GM12865 (cell line): ENCODE measurements around the gene PXDN.

Source experiments
- DNase-seq: peaks from one replicate; pipeline ENCODE4 v3.0.0; 2010; ENCODE audit warnings: low read depth
- H3K4me3 ChIP-seq: 2 replicates; pipeline ENCODE4 v1.5.1; 2011; ENCODE audit warnings: mild to moderate bottlenecking, low read depth, low read length, control low read depth
- TF ChIP-seq, protein P1 (sequence below): IDR thresholded peaks from 2 replicates; pipeline ENCODE4 v1.5.1; 2011; ENCODE audit warnings: low read length, control low read depth, low read depth, inconsistent platforms; ENCODE audit not compliant: insufficient read depth; ENCODE audit errors: missing control alignments

PXDN gene

DNA sequence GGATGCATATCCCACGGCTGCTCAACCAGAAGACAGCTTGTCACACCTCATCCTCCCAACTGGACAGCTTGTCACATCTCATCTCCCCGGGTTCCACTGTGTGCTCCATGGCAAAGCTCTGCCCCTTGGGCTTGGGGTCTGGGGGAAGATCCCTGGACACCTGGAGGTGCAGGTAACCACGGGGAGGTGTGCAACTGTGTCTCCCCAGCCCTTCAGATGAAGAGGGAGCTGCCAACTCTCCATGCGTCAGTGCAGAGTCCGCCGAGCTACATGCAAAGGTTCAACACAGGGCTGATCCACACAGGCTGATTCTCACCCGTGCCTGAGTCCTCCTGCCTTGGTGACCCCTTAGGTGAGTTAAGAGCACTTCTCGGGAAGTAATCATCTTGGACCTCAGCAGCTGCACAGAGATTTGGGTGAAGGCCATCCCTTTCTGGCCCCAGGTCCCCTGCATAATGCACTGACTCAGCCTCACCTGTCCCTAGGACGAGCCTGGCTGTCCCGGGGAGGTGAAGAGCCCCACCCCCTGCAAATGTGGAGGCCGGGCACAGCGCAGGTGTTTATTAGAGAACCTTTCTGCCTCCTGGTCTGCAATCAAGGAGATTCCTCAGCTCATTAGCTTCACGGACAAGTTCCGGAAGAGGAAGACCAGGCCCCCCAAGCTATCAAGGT lies 157.9 kb downstream of the PXDN start:
- H3K4me3 ChIP-seq: no peak overlapping the region
- TF ChIP-seq, protein P1, sequence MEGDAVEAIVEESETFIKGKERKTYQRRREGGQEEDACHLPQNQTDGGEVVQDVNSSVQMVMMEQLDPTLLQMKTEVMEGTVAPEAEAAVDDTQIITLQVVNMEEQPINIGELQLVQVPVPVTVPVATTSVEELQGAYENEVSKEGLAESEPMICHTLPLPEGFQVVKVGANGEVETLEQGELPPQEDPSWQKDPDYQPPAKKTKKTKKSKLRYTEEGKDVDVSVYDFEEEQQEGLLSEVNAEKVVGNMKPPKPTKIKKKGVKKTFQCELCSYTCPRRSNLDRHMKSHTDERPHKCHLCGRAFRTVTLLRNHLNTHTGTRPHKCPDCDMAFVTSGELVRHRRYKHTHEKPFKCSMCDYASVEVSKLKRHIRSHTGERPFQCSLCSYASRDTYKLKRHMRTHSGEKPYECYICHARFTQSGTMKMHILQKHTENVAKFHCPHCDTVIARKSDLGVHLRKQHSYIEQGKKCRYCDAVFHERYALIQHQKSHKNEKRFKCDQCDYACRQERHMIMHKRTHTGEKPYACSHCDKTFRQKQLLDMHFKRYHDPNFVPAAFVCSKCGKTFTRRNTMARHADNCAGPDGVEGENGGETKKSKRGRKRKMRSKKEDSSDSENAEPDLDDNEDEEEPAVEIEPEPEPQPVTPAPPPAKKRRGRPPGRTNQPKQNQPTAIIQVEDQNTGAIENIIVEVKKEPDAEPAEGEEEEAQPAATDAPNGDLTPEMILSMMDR: no peak
- no peak for DNase-seq

DNA sequence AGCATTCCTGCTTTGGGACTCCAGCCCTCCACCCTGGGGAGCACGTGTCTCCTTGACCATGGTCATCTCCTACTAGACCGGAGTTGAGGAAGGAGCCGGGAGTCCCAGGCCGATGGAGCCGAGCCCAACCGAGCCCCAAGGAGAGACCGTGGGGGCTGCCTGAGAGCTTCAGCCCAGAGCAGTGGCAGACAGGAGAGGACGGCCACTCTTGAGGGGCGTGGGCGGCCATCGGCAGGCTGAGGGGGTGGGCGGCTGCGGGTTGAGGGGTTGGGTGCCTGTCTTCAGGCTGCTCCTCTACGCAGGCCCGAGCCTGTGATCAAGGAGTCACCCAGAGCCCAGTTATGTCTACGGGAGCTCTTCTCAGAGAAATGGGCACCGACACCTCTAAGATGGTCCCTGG lies 158.7 kb downstream of the PXDN start:
- DNase-seq: no peak
- H3K4me3 ChIP-seq: no peak overlapping the region
- TF ChIP-seq, protein P1: no peak

DNA sequence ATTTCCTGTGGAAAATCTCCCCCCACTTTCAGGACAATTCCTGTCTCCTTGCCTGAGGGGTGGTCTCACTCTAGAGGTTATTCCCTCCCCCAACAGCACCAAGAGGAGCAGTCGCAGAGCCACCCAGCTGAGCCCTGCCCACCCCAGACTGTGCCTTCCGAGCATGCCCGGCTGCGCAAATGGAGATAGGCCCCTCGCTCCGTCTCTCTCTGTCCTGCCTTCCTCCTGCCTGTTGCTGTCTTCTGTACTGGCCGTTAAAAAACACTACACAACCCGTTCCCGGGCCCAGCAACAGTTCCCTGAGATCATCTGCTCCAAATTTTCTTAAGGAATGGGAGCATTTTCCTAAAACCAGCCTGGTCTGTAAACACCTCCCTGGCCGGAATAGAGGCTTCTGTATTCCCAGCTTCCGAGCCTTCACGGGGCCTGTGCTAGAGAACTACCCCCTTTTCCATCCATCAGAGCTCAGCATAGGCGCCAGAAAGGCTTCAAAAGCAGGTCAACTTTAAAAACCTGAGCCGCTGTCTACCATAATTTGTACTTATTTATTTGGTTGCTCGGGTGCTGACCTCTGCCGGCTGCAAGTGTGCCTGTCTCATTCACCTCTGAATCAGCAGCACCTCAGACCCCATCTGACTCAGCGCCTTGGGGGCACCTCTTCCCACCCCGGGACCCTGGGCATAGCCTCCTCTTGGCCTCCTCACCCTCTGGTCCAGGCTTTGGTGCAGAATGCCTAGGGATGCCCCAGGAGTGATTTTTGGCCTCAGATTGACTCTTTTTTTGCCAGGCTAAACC lies 159.4 kb downstream of the PXDN start:
- TF ChIP-seq, protein P1: no peak
- no peak for DNase-seq
- no peak overlapping the region for H3K4me3 ChIP-seq

DNA sequence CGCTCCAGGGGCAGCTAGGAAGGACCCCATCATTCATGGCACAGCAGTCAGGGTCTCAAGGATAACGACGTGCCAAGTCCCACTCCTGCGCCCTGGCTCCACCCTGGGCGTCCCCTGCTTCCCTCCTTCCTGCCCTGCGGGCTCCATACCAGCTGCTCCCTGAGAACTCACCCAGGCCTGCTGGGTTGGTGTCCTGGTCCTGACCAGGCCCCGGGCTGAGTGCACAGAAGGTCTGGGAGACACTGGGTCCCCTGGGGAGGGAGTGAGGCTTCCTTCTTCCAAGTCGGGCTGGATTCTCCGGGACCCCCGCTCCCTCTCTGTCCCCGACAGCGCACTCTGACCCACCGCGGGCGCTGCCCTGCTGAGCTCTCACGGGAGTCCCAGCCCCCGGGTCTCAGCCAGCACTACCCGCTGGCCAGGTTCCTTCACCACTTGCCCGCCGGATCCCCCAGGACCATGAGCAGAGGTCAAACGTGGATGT lies 160.2 kb downstream of the PXDN start:
- TF ChIP-seq, protein P1: no peak
- no peak overlapping the region for H3K4me3 ChIP-seq
- DNase-seq: no peak

DNA sequence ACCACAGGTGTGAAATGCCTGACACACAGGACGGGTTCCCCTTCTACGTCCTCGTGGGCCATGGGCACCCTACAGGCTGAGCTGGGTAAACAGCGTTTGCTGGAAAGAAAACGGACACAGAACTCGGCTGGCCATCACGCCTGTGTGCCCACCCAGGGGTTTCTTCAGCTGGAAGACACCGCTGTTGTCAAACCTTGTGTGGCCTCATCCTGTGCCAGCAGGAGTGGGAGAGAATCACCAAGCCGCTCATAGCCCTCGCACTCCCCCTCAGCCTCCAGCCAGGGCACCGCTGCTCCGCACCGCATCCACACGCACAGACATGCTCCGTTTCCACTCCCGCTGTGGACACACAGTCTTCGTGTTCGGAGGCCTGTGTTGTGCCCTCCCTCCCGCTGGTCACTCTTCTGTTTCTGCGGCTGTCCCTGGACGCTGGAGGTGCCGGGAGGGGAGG lies 161.4 kb downstream of the PXDN start:
- TF ChIP-seq, protein P1: no peak
- DNase-seq: no peak
- no peak overlapping the region for H3K4me3 ChIP-seq

DNA sequence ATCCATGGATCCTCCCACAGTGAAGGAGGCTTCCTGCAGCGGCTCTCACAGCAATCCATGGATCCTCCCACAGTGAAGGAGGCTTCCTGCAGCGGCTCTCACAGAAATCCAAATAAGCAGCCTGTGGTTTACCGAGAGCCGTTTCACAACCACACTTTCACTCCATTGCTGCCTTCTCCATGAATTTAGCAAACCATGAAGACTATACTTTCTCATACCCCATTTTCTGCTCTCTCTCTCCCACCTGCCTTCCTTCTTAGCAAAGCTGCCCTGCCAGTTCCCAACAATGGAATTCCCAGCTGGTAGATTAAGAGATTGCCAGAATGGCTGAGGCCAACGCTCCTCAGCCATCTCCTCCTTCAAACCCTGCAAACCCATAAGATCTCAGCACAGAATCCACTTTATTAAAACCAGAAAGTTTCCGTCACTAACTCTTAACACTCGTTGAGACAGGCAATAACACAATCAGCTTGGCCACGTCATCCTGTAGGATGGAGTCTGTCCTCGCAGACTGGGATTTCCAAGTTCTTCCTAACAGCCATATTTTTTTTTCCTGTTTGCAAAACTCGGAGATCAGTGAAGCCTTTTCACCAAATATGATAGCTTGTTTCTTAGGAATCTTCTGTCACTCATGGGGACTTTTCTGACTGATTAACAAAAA lies 162.2 kb downstream of the PXDN start:
- no peak for DNase-seq
- H3K4me3 ChIP-seq: no peak overlapping the region
- TF ChIP-seq, protein P1: no peak
